ENCODE data around the gene PSMA2. TPM values are rescaled to one million over a fixed set of nuclear protein-coding genes. Genes with fewer than 3 reads are reported as not detected.

The PSMA2 gene
- total RNA-seq, 4 donors from 2014 or later = 33.1 to 123 (median 81.4) TPM

DNA sequence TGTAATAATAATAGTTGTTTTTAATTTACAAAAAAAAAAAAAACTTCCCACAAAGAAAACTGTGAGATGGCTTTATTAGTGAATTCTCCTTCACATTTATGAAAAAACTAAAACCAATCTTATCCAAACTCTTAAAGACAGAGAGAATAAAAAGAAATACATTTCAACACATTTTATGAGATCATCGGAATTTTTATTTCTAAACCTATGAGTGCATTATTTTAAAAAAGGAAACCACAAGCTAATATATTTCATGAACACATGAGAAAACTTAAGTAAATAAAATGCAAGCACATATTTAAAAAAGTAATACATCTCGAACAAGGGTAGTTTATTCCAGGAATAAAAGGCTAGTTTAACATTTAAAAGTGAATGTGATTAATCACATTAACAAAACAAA is 51.6 kb downstream of the PSMA2 start:
- WGBS, 2 donors = 78 to 81% methylated on average over 2 of the region's 2 CpGs
- no peak for DNase-seq
- no peak for TF ChIP-seq POLR2A (IDR thresholded peaks at IDR 0.05)
- TF ChIP-seq, protein P1, sequence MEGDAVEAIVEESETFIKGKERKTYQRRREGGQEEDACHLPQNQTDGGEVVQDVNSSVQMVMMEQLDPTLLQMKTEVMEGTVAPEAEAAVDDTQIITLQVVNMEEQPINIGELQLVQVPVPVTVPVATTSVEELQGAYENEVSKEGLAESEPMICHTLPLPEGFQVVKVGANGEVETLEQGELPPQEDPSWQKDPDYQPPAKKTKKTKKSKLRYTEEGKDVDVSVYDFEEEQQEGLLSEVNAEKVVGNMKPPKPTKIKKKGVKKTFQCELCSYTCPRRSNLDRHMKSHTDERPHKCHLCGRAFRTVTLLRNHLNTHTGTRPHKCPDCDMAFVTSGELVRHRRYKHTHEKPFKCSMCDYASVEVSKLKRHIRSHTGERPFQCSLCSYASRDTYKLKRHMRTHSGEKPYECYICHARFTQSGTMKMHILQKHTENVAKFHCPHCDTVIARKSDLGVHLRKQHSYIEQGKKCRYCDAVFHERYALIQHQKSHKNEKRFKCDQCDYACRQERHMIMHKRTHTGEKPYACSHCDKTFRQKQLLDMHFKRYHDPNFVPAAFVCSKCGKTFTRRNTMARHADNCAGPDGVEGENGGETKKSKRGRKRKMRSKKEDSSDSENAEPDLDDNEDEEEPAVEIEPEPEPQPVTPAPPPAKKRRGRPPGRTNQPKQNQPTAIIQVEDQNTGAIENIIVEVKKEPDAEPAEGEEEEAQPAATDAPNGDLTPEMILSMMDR (IDR thresholded peaks at IDR 0.05) = no peak
- Histone ChIP-seq H3K27ac (no peak overlapping the region), H3K9me3 (no peaks in the 10 kb centered on the region), H3K27me3 (no peaks in the 10 kb centered on the region), H3K4me3 (no peak overlapping the region), H3K4me1 (no peaks in the 10 kb centered on the region), H3K36me3 (no peaks in the 10 kb centered on the region)
- intact Hi-C loops (cut with DNase I) = no loop called here

DNA sequence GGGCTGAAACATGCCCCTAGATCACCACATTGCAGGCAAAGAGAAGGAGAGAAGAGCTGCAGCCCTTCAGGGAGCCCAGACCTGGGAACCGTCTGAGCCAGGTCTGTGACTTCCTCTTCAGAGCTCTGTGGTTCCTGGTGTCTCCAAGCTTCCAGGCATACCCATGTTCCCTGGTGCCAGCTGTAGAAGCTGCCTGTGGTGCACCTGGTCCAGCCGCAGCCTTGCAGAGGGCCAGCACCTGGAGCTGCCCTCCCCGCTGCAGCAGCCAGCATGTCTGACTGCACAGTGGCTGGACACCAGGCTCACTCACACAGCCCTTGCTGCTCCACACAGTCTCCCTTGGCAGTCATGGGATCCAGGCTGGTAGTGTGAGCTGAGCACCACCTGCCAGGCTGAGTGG is 53.7 kb downstream of the PSMA2 start:
- intact Hi-C loops (cut with DNase I) = no loop called here
- Histone ChIP-seq H3K9me3 (no peaks in the 10 kb centered on the region), H3K4me3 (no peak overlapping the region), H3K27me3 (no peaks in the 10 kb centered on the region), H3K36me3 (no peaks in the 10 kb centered on the region), H3K27ac (no peak overlapping the region), H3K4me1 (no peaks in the 10 kb centered on the region)
- WGBS, 2 donors = 57 to 70% methylated on average over 1 to 3 of the region's 3 CpGs
- TF ChIP-seq POLR2A (IDR thresholded peaks at IDR 0.05) = no peak
- TF ChIP-seq, protein P1 (IDR thresholded peaks at IDR 0.05) = no peak
- no peak for DNase-seq

DNA sequence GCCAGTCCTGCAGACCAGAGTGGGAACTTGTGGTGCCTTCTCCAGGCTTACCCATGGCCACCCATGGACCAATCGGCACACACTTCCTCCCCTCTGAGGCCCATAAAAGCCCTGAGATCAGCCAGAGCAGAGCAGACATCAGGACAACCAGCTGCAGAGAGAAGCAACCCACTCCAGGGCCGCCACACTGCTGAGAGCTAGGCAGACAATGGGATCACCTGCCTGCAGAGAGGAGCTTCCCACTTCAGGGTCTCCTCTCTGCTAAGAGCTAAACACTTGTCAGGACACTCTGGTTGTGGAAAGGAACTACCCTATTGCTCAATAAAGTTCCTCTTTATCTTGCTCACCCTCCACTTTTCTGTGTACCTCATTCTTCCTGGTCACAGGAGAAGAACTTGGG is 54.1 kb downstream of the PSMA2 start:
- Histone ChIP-seq H3K4me1 (no peaks in the 10 kb centered on the region), H3K4me3 (no peak overlapping the region), H3K9me3 (no peaks in the 10 kb centered on the region), H3K27me3 (no peaks in the 10 kb centered on the region), H3K36me3 (no peaks in the 10 kb centered on the region), H3K27ac (no peak overlapping the region)
- TF ChIP-seq, protein P1 (IDR thresholded peaks at IDR 0.05) = no peak
- no peak for TF ChIP-seq POLR2A (IDR thresholded peaks at IDR 0.05)
- WGBS, 2 donors = 90% methylated on average over 2 of the region's 2 CpGs; no CpG with 5 or more reads in 1 of the 2 donors
- no peak for DNase-seq
- intact Hi-C loops (cut with DNase I) = no loop called here

DNA sequence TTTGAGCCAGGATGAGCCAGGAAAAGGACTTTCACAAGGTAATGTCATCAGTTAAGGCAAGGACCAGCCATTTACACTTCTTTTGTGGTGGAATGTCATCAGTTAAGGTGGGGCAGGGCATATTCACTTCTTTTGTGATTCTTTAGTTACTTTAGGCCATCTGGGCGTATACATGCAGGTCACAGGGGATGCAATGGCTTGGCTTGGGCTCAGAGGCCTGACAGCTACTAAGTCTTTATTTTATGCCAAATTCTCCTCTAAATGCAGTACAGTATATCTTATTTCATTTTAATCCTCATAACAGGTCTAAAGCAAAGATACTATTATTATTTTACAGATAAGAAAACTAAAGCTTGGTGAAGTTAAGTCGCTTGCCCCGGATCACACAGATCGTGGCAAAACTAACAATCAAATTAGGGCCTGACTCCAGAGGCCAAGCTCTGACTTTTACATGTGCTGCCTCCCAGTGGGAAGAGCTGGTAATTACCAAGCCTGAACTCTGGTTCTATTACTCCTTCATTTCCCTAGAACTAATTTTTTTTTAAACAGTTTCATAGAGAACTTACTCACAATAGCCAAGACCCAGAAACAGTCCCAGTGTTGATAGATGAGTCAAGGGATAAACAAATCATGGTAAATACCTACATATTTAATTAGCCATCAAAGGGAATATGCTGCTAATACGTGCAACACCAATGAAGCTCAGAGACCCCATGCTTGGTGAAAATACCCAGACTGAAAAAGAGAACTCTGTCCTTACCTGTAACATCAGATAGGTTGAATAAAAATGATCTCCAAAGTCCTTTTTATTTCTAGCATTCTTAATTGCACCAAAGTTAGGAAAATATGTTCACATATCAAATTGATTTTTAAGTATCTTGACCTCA is 55.5 kb downstream of the PSMA2 start:
- 28 to 29% methylated on average over 5 of the region's 5 CpGs for WGBS, 2 donors
- intact Hi-C loops (cut with DNase I) = no loop called here
- DNase-seq = no peak
- H3K4me3 ChIP-seq = no peak overlapping the region
- H3K27me3 ChIP-seq = no peaks in the 10 kb centered on the region
- no peaks in the 10 kb centered on the region for H3K36me3 ChIP-seq
- no peaks in the 10 kb centered on the region for H3K9me3 ChIP-seq
- TF ChIP-seq, protein P1 (IDR thresholded peaks at IDR 0.05) = peak; percentile 66 to 85 (median 82)
- no peak for TF ChIP-seq POLR2A (IDR thresholded peaks at IDR 0.05)
- H3K27ac ChIP-seq = no peak overlapping the region
- no peaks in the 10 kb centered on the region for H3K4me1 ChIP-seq

Measured in esophagus squamous epithelium (tissue), 5 donors.